Measurements from ENCODE around the gene MID1. TPM values are rescaled to one million over a fixed set of nuclear protein-coding genes. Genes with fewer than 3 reads are reported as not detected.

The MID1 gene
- polyA plus RNA-seq, 3 donors: 0.05 to 0.10 TPM; not detected in 1

- TF ChIP-seq CTCF (IDR thresholded peaks at IDR 0.05): no peak
- H3K9me3 Mint-ChIP-seq: peaks cover 0 to 4% (median 0%) of the 10 kb centered on the region in 7 donors
- no CpG with 5 or more reads among the region's 1 CpG for WGBS (ENCODE audit: insufficient coverage)
Measured at GRCh38 chrX:10524578-10524977, 95.8 kb downstream of the MID1 start.

GRCh38 chrX:10519761-10520160 is 100.6 kb downstream of the MID1 start:
- Mint-ChIP-seq H3K4me1 (no peaks in the 10 kb centered on the region), H3K36me3 (no peaks in the 10 kb centered on the region), H3K27me3 (ENCODE audit: low read depth in 3 of 3) (peaks cover 0 to 2% (median 0%) of the 10 kb centered on the region in 3 donors)

More at GRCh38 chrX:10524578-10524977, 95.8 kb downstream of the MID1 start:
- Histone ChIP-seq H3K4me3 (replicated peaks in 1 of 3; ENCODE audit: low read depth in 2 of 3, low read length in 3 of 3) (no peak overlapping the region), H2AFZ (ENCODE audit: insufficient read depth, low read depth, low read length, poor library complexity, severe bottlenecking) (no peak overlapping the region), H4K20me1 (ENCODE audit: insufficient read depth, low read length) (no peaks in the 10 kb centered on the region), H3K9me3 (replicated peaks in 1 of 2; ENCODE audit: control insufficient read depth in 1 of 2, insufficient read depth in 1 of 2, low read length in 2 of 2) (no peaks in the 10 kb centered on the region), H3K36me3 (replicated peaks in 1 of 2; ENCODE audit: control insufficient read depth in 1 of 2, insufficient read depth in 2 of 2, low read length in 2 of 2) (no peaks in the 10 kb centered on the region), H3K9ac (ENCODE audit: insufficient read depth, low read length, poor library complexity, severe bottlenecking) (no peak overlapping the region), H3K4me1 (ENCODE audit: control insufficient read depth in 1 of 2, insufficient read depth in 2 of 2, low read length in 2 of 2) (no peaks in the 10 kb centered on the region), H3K27me3 (ENCODE audit: control insufficient read depth in 2 of 2, insufficient read depth in 2 of 2, low read length in 2 of 2) (no peaks in the 10 kb centered on the region), H3K79me2 (ENCODE audit: insufficient read depth, low read length) (no peaks in the 10 kb centered on the region), H3K4me2 (replicated peaks; ENCODE audit: extremely low read depth, low read length, poor library complexity, severe bottlenecking) (no peak overlapping the region), H3K27ac (ENCODE audit: low read depth in 1 of 2, low read length in 2 of 2) (no peak overlapping the region)
- intact Hi-C loops (cut with micrococcal nuclease): no loop called here
- no peaks in the 10 kb centered on the region for H3K27me3 Mint-ChIP-seq (ENCODE audit: low read depth in 3 of 3)
- no peaks in the 10 kb centered on the region for H3K4me1 Mint-ChIP-seq
- no peak overlapping the region for H3K4me3 Mint-ChIP-seq
- no peaks in the 10 kb centered on the region for H3K36me3 Mint-ChIP-seq
- H3K27ac Mint-ChIP-seq: no peak overlapping the region
- no peak for DNase-seq

More at GRCh38 chrX:10519761-10520160, 100.6 kb downstream of the MID1 start:
- H2AFZ ChIP-seq (ENCODE audit: insufficient read depth, low read depth, low read length, poor library complexity, severe bottlenecking): no peak overlapping the region
- H4K20me1 ChIP-seq (ENCODE audit: insufficient read depth, low read length): no peaks in the 10 kb centered on the region
- no peaks in the 10 kb centered on the region for H3K9me3 ChIP-seq (replicated peaks in 1 of 2; ENCODE audit: control insufficient read depth in 1 of 2, insufficient read depth in 1 of 2, low read length in 2 of 2)
- no peak overlapping the region for H3K9ac ChIP-seq (ENCODE audit: insufficient read depth, low read length, poor library complexity, severe bottlenecking)
- no peak overlapping the region for H3K27ac Mint-ChIP-seq
- H3K4me3 Mint-ChIP-seq: no peak overlapping the region
- intact Hi-C loops (cut with micrococcal nuclease): no loop called here
- no peak overlapping the region for H3K4me3 ChIP-seq (replicated peaks in 1 of 3; ENCODE audit: low read depth in 2 of 3, low read length in 3 of 3)
- no peak overlapping the region for H3K27ac ChIP-seq (ENCODE audit: low read depth in 1 of 2, low read length in 2 of 2)
- H3K36me3 ChIP-seq (replicated peaks in 1 of 2; ENCODE audit: control insufficient read depth in 1 of 2, insufficient read depth in 2 of 2, low read length in 2 of 2): no peaks in the 10 kb centered on the region
- H3K79me2 ChIP-seq (ENCODE audit: insufficient read depth, low read length): no peaks in the 10 kb centered on the region
- H3K27me3 ChIP-seq (ENCODE audit: control insufficient read depth in 2 of 2, insufficient read depth in 2 of 2, low read length in 2 of 2): no peaks in the 10 kb centered on the region
- no peak for TF ChIP-seq CTCF (IDR thresholded peaks at IDR 0.05)
- no peaks in the 10 kb centered on the region for H3K4me1 ChIP-seq (ENCODE audit: control insufficient read depth in 1 of 2, insufficient read depth in 2 of 2, low read length in 2 of 2)
- H3K4me2 ChIP-seq (replicated peaks; ENCODE audit: extremely low read depth, low read length, poor library complexity, severe bottlenecking): no peak overlapping the region
- peaks cover 0 to 7% (median 0%) of the 10 kb centered on the region in 7 donors for H3K9me3 Mint-ChIP-seq
- DNase-seq: no peak
